HG03064 (cell line): ENCODE measurements around the gene TMEM258.

Experiments used
- ATAC-seq: cut with Tn5 transposase; IDR thresholded peaks from one replicate; pipeline ENCODE4 v1.9.1; 2021; ENCODE audit warnings: low read depth; ENCODE audit not compliant: unreplicated experiment

The TMEM258 gene

GRCh38 chr11:61744609-61745156, 47.7 kb downstream of the TMEM258 start:
- no peak for ATAC-seq

GRCh38 chr11:61744181-61744580, 48.2 kb downstream of the TMEM258 start:
- no peak for ATAC-seq

DNA sequence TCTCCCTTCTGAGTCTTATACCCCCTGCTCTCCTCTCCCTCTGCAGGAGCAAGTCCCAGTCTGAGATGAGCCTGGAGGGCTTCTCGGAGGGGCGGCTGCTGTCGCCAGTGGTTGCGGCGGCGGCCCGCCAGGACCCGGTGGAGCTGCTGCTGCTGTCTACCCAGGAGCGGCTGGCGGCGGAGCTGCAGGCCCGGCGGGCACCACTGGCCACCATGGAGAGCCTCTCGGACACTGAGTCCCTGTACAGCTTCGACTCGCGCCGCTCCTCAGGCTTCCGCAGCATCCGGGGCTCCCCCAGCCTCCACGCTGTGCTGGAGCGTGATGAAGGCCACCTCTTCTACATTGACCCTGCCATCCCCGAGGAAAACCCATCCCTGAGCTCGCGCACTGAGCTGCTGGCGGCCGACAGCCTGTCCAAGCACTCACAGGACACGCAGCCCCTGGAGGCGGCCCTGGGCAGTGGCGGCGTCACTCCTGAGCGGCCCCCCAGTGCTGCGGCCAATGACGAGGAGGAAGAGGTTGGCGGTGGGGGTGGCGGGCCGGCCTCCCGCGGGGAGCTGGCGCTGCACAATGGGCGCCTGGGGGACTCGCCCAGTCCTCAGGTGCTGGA, 48.8 kb downstream of the TMEM258 start:
- ATAC-seq: no peak

DNA sequence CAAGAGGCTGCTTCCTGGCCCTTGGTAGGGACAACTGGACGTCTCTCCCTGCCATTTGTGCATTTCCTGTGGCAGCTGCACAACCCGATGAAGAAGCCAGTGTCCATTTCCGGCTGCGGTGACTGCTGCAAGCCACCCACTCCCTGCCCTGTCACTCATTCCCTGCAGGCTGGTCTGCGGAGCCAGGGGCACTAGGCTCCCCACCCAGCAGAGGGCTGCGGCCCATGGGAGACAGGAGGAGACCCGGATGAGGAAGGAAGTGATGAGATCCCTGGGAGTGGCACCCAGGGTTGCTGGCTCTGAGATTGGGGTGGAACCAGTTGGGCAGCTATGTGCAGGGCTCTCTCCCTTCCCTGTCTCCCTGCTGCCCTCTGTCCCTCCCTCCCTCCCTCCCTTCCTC, 50.0 kb downstream of the TMEM258 start:
- ATAC-seq: no peak

DNA sequence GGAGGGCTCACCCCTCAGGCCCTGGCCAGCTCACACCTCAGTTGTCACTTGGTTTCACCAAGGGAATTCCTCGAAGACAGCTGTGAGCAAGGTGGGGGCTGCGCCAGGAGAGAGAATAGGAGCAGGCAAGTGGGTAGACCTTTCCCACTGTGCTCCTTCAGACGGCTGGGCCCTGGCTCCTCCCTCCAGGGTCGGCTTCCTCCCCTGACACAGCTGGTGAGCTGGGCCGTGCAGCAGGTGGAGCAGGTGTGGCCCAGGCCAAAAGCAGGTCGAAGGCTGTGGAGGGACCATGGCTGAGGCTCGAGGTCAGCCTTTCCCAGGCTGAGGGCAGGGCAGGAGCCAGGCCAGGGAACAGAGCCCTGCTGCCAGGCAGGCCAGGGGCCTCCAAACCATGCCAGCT, 52.4 kb downstream of the TMEM258 start:
- ATAC-seq: no peak

GRCh38 chr11:61739413-61739812, 53.0 kb downstream of the TMEM258 start:
- ATAC-seq: no peak
